Frontal cortex (tissue), 1 donor: ENCODE measurements around the gene FREM1. TPM values are rescaled to one million over a fixed set of nuclear protein-coding genes. Genes with fewer than 3 reads are reported as not detected.

Experiments used
- small RNA-seq: library from RNA; depleted of rRNA; stranded (forward); fragments of <200 nt; gene quantifications from one replicate; pipeline ENCODE3, GENCODE V24; 2014
- total RNA-seq: library from RNA; depleted of rRNA; stranded (reverse); fragments of >200 nt; gene quantifications from one replicate; pipeline ENCODE4 v1.2.3, GENCODE V29; 2014

The FREM1 gene
- total RNA-seq, 1 donor from 2014 or later: 3.3 TPM

Small RNA genes within 50 kb of the gene (small RNA-seq; reads per million reads assigned to genes)
- not detected for gene RNU6-1260P

Other genes starting within 250 kb of the FREM1 start
- gene ZDHHC21, start 217.0 kb downstream of the FREM1 start, total RNA-seq: 53.4 TPM
- gene CER1, start 187.7 kb downstream of the FREM1 start, total RNA-seq: not detected